Activated CD4-positive, alpha-beta T cell treated with anti-CD3 and anti-CD28 coated beads, Interleukin-2, Interleukin-4, amounts not matched to agents 100 ng/mL and 50 ng/mL, durations not matched to agents 16 hours and 8 hours (primary cell): ENCODE results near the gene RNPEP.
"Not testable (repeated sequence)": the region's sequence is repeated elsewhere in the genome, so short reads cannot be mapped to it uniquely, and the experiment has no call there.

Experiments used
- DNase-seq: peaks from one replicate; pipeline ENCODE4 v3.0.0-alpha.2; 2020; ENCODE audit warnings: low spot score

Gene RNPEP

DNA sequence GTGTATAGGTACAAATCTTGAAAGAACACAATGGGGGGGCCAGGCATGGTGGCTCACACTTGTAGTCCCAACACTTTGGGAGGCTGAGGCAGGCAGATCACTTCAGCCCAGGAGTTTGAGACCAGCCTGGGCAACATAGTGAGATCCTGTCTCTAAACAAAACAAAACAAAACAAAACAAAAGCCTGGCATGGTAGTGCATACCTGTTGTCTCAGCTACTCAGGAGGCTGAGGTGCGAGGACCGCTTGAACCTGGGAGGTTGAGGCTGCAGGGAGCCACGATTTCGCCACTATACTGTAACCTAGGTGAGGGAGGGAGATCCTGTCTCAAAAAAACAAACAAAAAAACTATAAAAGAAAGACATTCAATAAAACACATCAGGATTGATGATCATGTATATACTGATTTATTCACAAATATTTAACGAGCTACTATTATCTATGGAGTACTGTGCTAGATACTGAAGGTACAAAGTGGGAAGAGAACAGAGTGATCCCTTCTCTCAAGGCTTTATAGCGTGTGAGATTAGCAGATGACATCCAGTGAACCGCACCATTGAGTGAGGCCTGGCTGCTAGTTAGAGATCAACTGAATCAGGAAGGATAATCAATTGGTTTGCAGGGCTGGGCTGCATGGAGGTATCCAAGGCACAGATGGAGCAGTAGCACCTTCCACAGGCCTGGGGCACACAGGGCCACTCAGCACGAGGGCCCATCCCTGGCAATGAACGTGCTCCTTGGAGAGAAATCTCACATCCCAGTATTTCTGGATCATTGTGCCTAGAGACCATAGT is 54.3 kb downstream of the RNPEP start:
- no peak for DNase-seq

- DNase-seq = no peak
Observed at GRCh38 chr1:202037706-202038296, 55.4 kb downstream of the RNPEP start.

DNA sequence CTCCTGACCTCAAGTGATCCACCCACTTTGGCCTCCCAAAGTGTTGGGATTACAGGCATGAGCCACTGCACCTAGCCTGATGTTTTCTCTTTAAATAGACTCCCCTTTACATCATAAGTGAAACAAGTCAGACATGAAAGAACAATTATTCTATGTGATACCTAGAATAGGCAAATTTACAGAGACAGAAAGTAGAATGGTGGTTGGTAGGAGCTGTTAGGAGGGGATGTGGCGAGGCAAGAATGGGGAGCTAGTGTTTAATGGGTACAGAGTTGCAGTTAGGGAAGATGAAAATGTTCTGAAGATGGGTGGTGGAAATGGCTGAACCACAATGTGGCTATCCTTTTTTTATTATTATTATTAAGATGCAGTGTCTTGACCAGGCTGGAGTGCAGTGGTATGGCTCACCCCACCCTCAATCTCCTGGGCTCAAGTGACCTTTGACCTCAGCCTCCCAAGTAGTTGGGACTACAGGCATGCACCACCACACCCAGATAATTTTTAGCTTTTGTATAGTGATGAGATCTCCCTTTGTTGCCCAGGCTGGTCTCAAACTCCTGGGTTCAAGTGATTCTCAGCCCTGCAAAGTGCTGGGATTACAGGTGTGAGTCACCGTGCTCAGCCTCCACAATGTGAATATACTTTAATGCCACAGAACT is 56.4 kb downstream of the RNPEP start:
- no peak for DNase-seq

- no peak for DNase-seq
Observed at GRCh38 chr1:202045705-202046104, 63.3 kb downstream of the RNPEP start.

DNA sequence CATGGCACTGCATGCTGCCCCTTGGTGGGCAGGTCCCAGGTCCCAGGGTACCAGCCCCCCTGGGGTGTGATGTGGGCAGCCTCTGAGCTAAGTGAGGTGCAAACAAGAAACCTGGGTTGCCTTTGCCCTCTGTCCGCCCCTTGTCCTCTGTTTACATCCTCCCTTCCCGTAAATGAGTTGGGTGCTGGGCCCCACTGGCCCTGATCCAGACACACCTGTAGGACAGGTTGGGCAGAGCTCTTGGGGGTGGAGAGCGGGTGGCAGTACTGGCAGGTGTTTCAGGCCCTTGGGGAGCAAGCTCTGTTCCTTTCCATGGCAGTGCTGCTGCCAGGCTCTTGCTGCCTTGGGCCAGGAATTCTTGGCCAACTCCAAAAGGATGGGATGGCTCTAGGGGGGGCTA is 63.8 kb downstream of the RNPEP start:
- DNase-seq = no peak

GRCh38 chr1:202046748-202047708 is 64.6 kb downstream of the RNPEP start:
- no peak for DNase-seq

- DNase-seq = no peak
Observed at GRCh38 chr1:202047977-202048376, 65.5 kb downstream of the RNPEP start.

GRCh38 chr1:202049129-202049528 is 66.7 kb downstream of the RNPEP start:
- DNase-seq = no peak

- DNase-seq = no peak
Observed at GRCh38 chr1:202054094-202054493, 71.6 kb downstream of the RNPEP start.

GRCh38 chr1:202054673-202055072 is 72.2 kb downstream of the RNPEP start:
- DNase-seq = not testable (repeated sequence)
